ENCODE measurements around the gene ARID1B. TPM values are rescaled to one million over a fixed set of nuclear protein-coding genes. Genes with fewer than 3 reads are reported as not detected.

The ARID1B gene
- total RNA-seq, 4 donors from 2014 or later, result 25.2 to 103 (median 59.5) TPM

GRCh38 chr6:157065366-157065765 is 288.2 kb downstream of the ARID1B start:
- no peaks in the 10 kb centered on the region for H3K27me3 ChIP-seq
- no peak overlapping the region for H3K4me3 ChIP-seq
- intact Hi-C loops (cut with DNase I), result no loop called here
- WGBS, 2 donors, result 87 to 92% methylated on average over 5 of the region's 5 CpGs
- H3K27ac ChIP-seq, result no peak overlapping the region
- peaks cover 0 to 63% (median 6%) of the 10 kb centered on the region in 3 donors for H3K4me1 ChIP-seq
- H3K9me3 ChIP-seq, result no peaks in the 10 kb centered on the region
- no peak for DNase-seq
- no peak for TF ChIP-seq POLR2A (IDR thresholded peaks at IDR 0.05)
- TF ChIP-seq, protein P1, sequence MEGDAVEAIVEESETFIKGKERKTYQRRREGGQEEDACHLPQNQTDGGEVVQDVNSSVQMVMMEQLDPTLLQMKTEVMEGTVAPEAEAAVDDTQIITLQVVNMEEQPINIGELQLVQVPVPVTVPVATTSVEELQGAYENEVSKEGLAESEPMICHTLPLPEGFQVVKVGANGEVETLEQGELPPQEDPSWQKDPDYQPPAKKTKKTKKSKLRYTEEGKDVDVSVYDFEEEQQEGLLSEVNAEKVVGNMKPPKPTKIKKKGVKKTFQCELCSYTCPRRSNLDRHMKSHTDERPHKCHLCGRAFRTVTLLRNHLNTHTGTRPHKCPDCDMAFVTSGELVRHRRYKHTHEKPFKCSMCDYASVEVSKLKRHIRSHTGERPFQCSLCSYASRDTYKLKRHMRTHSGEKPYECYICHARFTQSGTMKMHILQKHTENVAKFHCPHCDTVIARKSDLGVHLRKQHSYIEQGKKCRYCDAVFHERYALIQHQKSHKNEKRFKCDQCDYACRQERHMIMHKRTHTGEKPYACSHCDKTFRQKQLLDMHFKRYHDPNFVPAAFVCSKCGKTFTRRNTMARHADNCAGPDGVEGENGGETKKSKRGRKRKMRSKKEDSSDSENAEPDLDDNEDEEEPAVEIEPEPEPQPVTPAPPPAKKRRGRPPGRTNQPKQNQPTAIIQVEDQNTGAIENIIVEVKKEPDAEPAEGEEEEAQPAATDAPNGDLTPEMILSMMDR (IDR thresholded peaks at IDR 0.05), result no peak
- no peaks in the 10 kb centered on the region for H3K36me3 ChIP-seq

- H3K4me1 ChIP-seq, result peaks cover 0 to 70% (median 8%) of the 10 kb centered on the region in 3 donors
- TF ChIP-seq, protein P1 (IDR thresholded peaks at IDR 0.05), result no peak
- TF ChIP-seq POLR2A (IDR thresholded peaks at IDR 0.05), result no peak
- H3K27ac ChIP-seq, result no peak overlapping the region
- intact Hi-C loops (cut with DNase I), result no loop called here
- no peaks in the 10 kb centered on the region for H3K27me3 ChIP-seq
- no peaks in the 10 kb centered on the region for H3K36me3 ChIP-seq
- H3K9me3 ChIP-seq, result no peaks in the 10 kb centered on the region
- WGBS, 2 donors, result 62 to 71% methylated on average over 6 of the region's 6 CpGs
- DNase-seq, result no peak
- no peak overlapping the region for H3K4me3 ChIP-seq
These were observed 289.8 kb downstream of the ARID1B start for GRCh38 chr6:157066781-157067491.

- WGBS, 2 donors, result 91 to 94% methylated on average over 8 of the region's 8 CpGs
- Histone ChIP-seq H3K27me3 (no peaks in the 10 kb centered on the region), H3K9me3 (no peaks in the 10 kb centered on the region), H3K4me1 (peaks cover 0 to 70% (median 8%) of the 10 kb centered on the region in 3 donors), H3K4me3 (no peak overlapping the region), H3K36me3 (no peaks in the 10 kb centered on the region), H3K27ac (no peak overlapping the region)
- TF ChIP-seq POLR2A (IDR thresholded peaks at IDR 0.05), result no peak
- TF ChIP-seq, protein P1 (IDR thresholded peaks at IDR 0.05), result no peak
- intact Hi-C loops (cut with DNase I), result no loop called here
- DNase-seq, result no peak
These were observed 290.3 kb downstream of the ARID1B start for GRCh38 chr6:157067507-157067906.

DNA sequence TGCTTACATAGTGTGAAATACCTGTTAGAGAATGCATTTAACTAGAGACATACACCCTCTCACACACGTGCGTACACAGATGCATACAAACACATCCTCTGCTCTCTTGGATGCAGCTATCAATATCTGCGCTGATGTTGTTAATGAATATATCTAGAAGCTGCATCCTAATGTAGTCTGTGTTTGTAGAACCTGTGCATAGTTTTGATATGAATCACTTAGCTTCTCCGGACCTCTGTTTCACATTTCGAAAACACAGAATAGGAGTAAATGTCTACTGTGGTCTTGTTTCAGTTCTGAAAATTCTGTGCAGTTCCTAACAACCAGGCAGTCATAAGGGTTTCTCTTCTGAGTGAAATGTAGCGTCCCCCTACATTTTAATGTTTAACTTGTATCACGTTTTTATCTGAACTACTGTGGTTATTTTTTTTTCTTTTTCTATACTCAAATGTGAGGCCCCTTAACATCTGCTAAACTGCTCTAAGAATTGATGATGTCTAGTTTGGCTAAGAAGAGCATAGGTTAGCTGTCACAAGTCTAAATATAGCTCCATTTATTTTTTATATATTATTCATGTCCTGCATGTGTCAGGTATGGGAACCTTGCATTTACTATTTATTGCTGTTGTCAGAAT is 291.6 kb downstream of the ARID1B start:
- Histone ChIP-seq H3K9me3 (no peaks in the 10 kb centered on the region), H3K4me3 (no peak overlapping the region), H3K36me3 (no peaks in the 10 kb centered on the region), H3K27me3 (no peaks in the 10 kb centered on the region), H3K27ac (no peak overlapping the region), H3K4me1 (peaks cover 0 to 58% (median 8%) of the 10 kb centered on the region in 3 donors)
- DNase-seq, result no peak
- TF ChIP-seq, protein P1 (IDR thresholded peaks at IDR 0.05), result no peak
- TF ChIP-seq POLR2A (IDR thresholded peaks at IDR 0.05), result no peak
- intact Hi-C loops (cut with DNase I), result no loop called here
- WGBS, 2 donors, result 63 to 65% methylated on average over 7 of the region's 7 CpGs

- no peaks in the 10 kb centered on the region for H3K9me3 ChIP-seq
- H3K4me1 ChIP-seq, result peaks cover 0 to 51% (median 8%) of the 10 kb centered on the region in 3 donors
- intact Hi-C loops (cut with DNase I), result no loop called here
- H3K4me3 ChIP-seq, result no peak overlapping the region
- no peak overlapping the region for H3K27ac ChIP-seq
- no peak for DNase-seq
- TF ChIP-seq, protein P1 (IDR thresholded peaks at IDR 0.05), result no peak
- no peak for TF ChIP-seq POLR2A (IDR thresholded peaks at IDR 0.05)
- H3K36me3 ChIP-seq, result no peaks in the 10 kb centered on the region
- 96% methylated on average over 5 of the region's 5 CpGs for WGBS, 2 donors
- no peaks in the 10 kb centered on the region for H3K27me3 ChIP-seq
These were observed 292.4 kb downstream of the ARID1B start for GRCh38 chr6:157069585-157069984.
